SW 1271 (cell line): ENCODE results near the gene SMC6.
A peak's percentile ranks its signal among the peaks of the same experiment; 100 is the strongest.

Source experiments
- DNase-seq, 2 experiments: peaks; one replicate each; lab custom pipeline; 2025; lab: John Stamatoyannopoulos, UW

SMC6 gene

DNA sequence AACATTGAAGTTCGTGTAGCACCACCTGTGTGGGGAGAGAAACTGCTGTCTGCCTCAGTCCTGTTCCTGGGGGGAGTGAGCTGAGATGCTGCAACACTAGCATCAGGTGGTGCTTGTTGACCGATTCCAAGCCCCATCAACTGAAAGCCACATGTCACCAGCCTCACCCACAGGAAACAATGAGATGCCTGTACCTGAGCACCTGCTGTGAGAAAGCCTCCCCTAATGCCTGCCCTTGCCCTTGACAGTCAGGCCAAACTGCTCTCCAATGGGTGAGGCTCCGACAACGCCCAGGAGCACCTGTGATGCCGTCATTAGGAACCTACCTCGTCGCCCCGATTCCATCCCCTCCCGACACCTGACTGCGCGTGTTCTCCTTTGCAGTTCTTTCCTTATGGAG is 104.6 kb downstream of the SMC6 start:
- no peak for DNase-seq

DNA sequence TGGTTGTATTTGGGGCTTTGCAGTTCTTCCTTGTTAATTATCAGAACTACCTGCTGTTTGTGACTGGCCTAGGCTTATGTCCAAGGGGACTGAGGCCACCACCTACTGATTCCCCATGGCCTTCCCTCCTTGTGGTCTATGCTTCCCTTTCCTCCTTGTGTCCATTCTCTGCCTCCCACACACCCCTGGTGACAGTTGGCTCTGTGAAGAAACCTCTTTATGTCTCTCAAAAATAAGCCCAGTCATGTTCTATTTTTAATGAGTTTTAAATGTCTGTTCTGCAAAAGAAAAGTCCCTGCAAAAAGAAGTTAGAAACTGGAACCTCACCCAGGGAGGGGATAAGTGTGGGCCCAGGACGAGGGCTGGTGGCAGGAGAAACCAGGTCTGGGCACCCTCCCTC is 105.0 kb downstream of the SMC6 start:
- DNase-seq: no peak

DNA sequence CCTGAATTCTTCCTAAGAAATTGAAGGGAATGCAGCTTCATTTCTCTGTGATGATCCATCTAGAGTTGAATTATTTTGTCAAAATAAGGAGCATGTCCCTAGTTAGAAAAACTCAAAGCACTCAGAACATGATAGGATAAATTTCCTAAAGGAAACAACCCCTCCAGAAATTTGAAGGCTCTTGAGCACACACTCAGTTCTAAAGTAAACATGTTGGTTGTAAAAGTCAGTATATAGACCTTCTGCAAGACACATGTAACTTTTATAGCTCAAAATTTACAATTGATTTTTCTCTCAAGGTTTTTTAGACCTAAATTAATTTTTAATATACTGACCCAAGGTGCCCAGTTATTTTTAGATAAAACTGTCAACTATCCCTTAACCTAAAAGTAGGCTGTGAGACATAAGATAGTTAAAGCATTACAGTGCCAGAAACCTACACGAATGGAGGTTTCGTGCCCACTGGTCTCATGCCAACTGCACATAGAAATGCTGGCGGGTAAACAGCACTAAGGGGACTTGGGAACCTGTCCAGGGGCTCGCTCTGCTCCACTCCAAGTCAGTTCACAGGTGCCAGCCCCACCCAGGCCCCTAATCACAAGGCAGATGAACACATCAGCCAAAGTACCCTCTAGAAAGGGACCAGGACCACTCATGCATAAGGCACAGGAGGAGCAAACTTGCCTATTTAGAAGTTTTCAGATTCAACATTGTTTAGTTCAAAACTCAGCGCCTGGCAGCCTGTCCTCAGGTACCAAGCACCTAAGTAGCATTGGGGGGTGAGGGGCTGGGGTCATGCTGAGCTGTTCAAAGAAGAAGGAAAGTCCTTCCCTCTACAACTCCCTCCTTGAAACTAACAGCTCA is 106.5 kb downstream of the SMC6 start:
- DNase-seq: no peak

DNA sequence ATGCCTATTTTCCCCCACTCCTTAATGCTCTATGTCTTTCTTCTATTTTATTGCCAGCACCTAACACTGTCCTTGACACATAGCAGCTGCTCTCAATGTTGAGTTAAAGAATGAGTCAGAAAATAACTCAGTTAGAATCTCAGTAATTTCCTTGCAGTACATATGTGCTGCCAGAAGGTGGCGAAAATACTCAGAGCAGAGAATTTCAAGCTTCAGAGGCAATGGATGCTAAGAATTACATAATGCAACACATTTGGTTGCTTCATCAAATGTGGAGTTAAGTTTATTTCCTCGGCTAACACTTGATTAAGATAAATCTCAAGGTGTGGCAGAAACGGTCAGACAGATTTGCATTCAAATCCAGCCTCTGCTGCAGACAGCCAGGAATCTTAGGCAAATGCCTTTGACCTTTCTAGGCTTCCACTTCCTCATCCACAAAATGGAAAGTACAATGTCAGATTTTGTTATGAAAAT is 107.5 kb downstream of the SMC6 start:
- peak; percentile 40 to 83 for DNase-seq

DNA sequence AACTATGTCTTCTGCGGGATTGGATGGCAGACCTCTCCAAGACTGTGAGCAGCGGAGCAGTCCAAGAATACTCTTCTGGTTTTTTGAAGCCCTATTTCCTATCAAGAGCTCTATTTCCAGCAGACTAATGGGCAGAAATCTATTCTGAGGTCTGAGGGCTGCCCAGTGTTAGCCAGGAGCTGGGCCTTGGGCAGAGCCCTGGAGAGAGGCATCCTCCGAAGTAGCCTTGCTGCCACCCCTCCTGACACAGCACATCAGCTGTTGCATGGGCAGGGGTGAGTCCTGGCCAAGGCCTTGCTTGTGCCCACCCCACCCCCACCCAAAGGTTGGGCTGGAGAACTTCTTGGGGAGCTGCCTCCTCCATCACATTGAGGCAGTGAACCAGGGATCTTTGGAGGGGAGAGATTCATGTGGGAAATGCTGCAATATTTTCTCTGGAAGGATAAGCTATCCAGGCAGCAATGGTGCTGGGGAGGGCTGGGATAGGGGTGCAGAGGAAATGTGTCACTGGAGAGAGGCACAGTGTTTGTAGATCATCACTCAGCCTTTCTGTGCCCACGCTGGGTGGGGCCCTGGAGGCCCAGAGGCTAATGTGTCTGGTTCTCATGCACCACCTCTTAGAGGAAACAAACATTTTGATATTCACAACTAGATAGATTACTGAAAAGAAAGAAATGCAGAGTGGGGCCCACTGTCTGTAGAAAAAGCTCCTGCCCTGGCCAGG is 108.5 kb downstream of the SMC6 start:
- no peak for DNase-seq

- DNase-seq: peak; percentile 63 to 82
Observed at GRCh38 chr2:17643031-17643615, 110.5 kb downstream of the SMC6 start.

- no peak for DNase-seq
Observed at GRCh38 chr2:17640406-17640805, 113.2 kb downstream of the SMC6 start.

DNA sequence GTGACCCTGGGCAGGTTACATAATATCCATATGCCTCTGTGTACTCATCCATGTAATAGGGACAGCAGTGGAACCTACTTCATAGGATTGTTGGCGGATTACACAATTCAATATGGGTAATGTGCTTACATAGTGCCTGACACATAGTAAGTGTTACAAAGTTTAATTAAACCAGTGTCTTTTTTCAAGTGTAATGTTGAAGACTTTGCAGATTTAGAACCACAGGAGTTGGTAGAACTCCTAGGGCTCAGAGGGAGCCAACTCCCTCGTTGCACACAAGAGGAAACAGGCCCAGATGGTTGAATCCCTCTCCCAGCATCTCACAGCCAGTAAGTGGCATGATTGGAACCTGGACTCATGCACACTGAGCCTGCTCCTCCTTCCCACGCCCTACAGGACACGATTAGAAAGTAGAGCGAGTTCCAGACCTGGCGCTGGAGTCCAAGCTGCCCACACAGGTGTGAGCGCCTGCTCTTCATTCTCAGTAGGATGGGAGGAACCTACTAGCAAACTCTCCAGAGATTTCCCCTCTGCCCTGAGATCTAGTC is 115.3 kb downstream of the SMC6 start:
- no peak for DNase-seq

GRCh38 chr2:17637131-17637906 is 116.3 kb downstream of the SMC6 start:
- no peak for DNase-seq

DNA sequence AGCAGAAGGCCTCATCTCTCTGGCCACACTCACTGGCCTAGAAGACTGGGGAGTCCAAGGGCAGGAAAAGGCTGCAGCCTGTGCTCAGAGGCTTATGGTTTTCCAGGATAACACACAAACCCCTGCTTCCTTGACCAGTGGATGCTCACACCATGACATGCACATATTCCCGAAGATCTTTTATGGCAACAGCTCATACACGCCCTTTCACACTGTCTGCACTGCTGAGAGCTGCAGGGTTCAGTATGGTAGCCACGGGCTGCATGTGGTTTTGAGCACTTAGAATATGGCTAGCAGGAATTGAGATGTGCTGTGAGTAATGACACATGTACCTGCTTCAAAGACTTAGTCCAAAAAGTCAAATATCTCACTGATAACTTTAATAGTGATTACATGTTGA is 117.4 kb downstream of the SMC6 start:
- DNase-seq: no peak

DNA sequence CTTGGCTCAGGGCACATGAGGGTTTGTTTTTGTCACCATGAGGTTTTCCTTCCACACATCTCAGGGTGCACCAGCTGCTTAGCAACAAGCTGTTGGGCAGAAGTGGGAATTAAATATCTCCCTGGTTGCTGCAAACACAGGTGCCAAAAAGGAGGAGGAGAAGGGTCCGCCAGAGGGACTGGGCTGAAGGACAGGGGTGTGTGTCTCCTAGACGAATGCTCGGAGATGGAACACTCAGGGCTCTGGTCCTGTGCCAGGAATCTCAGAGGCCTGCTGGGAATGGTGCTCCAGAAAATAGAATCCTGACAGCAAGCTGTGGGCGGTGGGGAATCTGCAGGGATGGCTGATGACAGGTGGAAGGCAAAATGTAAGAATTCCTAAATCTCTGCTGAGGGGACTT is 118.6 kb downstream of the SMC6 start:
- DNase-seq: no peak

- no peak for DNase-seq
Observed at GRCh38 chr2:17630089-17630488, 123.5 kb downstream of the SMC6 start.

GRCh38 chr2:17628349-17629261 is 125.0 kb downstream of the SMC6 start:
- no peak for DNase-seq

- DNase-seq: no peak
Observed at GRCh38 chr2:17627434-17627833, 126.2 kb downstream of the SMC6 start.

DNA sequence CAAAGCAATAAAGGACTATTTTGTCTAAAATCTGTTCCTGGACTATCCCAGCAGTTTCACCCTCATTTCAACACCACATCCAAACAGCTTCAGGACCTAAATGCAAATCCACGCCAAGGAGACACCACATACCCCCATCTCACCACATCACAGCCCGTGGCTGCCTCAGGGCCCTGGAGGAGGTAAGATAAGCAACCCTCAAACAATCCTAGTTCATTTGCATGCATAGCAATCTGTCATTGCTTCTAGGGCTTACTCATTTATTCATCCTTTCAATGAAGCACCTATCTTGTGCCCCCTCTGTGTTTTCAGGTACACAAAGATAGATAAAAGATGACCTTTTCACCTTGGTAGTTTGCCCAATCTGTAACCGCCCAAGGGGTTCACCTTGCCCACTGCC is 126.6 kb downstream of the SMC6 start:
- DNase-seq: no peak

DNA sequence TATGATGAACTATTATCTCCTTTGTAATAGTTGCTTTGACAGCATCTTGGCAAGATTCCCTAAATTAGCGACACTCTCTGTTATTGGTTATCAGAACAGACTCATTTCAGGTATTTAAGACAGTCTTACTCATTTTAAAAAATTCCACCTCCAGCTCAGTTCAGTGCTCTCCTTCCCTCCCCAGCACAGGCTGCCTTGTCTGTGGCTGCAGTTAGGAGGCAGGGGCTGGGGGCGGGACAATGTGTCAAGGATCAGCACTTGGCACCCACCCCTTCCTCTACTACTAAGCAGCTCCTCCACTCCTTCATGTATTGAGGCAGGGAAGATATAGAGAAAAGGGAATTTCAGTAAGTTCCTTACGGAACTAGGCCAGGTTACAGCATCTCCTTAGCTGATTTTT is 128.2 kb downstream of the SMC6 start:
- DNase-seq: no peak

GRCh38 chr2:17621781-17622180 is 131.8 kb downstream of the SMC6 start:
- DNase-seq: no peak

DNA sequence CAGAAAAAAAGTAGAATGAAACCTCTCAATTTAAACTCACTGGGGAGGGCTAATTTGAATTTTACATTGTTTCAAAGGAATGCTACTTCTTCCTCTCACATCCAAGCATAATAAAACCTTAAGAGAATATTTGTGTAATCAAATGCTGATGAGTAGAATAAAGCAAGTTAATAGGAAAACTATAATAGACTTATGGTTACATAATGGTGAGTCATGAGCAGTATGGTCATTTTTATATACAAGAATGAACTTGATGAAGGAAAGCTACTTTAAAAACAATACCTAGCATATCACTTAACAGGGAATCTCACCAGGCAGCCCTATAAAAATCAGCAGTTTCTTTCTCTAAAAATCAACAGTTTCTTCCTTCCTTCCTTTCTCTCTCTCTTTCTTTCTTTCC is 132.8 kb downstream of the SMC6 start:
- no peak for DNase-seq

DNA sequence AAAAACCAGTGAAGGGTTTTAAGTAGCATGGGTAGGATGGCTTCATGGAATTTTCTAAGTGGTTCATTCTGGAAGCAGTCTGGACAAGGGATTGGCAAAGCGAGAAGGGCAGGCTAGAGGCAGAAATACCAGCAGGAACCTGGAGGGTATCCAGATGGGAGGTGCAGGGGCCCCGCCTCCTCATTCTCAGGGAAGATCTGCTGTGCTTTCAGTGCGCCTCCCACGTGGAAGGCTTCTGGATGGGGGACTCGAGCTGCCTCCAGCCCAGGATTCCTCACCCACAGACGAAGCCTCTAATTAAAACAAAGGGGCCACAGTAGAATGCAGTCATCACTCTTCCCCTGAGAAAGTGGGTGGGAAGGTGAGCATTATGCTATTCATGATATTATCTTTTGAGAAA is 133.3 kb downstream of the SMC6 start:
- no peak for DNase-seq

GRCh38 chr2:17617955-17618354 is 135.7 kb downstream of the SMC6 start:
- DNase-seq: no peak

GRCh38 chr2:17617516-17617915 is 136.1 kb downstream of the SMC6 start:
- no peak for DNase-seq
